GM10266 (cell line): ENCODE measurements around the gene LRRFIP1.

Experiments used
- DNase-seq: peaks from one replicate; pipeline ENCODE4 v3.0.0; 2012; ENCODE audit errors: extremely low spot score
- TF ChIP-seq, protein P1 (sequence below): IDR thresholded peaks from 2 replicates; pipeline ENCODE4 v1.5.1; 2012; ENCODE audit warnings: mild to moderate bottlenecking, low read depth; ENCODE audit not compliant: control insufficient read depth, insufficient read depth; ENCODE audit errors: missing control alignments

LRRFIP1 gene

DNA sequence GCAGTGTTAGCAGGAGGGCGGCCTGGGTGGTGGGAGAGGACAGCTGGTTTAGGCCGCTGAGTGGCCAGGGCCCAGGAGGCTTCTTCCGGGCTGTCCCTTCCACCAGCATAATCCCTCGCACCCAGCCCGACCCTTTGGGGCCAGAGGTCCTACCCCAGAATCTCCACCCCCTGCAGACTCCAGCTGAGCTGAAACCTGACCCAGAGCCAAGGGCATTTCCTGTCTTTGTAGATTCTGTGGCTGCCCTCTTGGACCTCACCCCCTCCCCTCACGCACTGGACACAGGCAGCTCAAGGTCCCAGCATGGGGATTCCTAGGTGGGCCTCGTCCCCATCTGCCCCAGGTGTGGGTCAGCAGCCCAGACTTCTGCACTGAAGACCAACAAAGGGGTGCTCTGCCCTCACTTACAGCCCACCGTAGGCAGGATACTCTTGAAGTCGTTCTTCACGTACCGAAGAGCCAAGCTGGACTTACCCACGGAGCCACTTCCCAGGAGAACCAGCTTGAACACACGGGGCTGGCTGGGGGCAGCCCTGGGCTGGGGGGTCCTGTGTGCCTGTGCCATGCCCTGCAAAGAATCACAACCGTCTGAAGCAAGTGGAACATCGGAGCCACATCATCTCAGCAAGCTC lies 41.7 kb upstream of the LRRFIP1 start:
- no peak for DNase-seq
- TF ChIP-seq, protein P1, sequence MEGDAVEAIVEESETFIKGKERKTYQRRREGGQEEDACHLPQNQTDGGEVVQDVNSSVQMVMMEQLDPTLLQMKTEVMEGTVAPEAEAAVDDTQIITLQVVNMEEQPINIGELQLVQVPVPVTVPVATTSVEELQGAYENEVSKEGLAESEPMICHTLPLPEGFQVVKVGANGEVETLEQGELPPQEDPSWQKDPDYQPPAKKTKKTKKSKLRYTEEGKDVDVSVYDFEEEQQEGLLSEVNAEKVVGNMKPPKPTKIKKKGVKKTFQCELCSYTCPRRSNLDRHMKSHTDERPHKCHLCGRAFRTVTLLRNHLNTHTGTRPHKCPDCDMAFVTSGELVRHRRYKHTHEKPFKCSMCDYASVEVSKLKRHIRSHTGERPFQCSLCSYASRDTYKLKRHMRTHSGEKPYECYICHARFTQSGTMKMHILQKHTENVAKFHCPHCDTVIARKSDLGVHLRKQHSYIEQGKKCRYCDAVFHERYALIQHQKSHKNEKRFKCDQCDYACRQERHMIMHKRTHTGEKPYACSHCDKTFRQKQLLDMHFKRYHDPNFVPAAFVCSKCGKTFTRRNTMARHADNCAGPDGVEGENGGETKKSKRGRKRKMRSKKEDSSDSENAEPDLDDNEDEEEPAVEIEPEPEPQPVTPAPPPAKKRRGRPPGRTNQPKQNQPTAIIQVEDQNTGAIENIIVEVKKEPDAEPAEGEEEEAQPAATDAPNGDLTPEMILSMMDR: no peak

DNA sequence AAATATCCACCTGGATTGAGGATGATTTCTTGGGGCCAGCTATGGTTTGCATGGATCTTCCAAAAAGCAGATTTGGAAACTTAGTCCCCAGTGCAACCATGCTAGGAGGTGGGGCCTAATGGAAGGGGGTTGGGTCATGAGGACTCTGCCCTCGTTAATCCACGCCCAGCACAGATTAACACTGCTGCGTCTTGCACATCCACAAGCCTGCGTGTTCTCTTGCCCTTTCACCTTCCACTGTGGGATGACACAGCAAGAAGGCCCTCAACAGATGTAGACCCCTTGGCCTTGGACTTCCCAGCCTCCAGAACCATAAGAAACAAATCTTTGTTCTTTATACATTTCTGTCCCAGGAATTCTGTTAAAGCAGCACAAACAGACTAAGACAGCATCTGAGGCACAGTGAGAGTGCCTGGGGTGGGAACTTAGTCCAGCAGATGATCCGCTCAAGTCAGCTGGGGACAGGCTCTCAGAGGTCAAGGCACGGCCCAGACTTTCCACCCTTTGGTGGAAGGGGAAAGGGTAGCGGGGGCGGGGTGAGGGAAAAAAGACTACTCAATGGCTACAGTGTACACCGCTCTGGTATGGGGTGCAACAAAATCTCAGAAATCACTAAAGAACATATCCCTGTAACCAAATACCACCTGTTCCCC lies 39.2 kb upstream of the LRRFIP1 start:
- DNase-seq: no peak
- TF ChIP-seq, protein P1: no peak

DNA sequence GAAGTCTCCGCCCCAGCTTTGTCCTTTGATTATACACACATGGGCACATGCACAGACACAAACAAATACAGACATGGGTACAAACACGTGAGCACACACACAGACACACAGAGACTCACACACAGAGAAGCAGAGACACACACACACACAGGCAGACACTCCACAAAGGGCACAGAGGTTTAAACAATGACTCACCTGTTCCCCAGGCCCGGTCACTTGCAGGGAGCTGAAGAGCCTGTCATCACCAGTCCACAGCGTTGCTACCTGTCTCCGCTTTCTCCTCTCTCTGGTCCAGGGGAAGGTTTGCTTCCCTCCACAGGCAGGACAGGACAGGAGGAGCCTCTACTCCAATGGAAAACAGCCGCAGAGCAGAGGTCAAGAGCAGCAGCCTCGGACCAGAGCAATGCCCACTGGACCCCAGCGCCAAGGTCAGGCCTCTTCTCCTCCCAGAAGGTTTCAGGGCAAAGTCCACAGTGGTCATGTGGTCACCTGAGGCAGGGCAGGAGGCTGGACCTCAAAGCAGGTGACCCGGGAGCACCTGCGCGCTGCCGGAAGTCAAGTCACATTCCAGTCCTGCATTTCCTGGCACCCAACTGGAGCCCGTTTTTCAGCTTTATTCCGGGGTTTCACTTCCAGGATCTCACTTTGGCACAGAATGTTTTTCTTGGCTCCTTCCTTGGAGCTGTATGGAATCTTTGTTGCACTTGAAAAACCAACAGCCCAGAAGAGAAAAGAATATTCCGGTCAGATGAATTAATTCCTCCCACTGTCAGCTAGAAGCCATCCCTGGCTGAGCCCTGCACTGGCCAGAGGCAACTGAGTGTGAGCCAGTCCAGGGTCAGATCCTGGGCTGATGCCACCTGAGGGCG lies 36.9 kb upstream of the LRRFIP1 start, which contains the start of gene RAB17:
Gene RAB17, minus strand, starts transcription at position 463 of the 869 bp plus-strand sequence. CDS start 4,580 bp downstream, outside the sequence.
- no peak for DNase-seq
- TF ChIP-seq, protein P1: no peak

DNA sequence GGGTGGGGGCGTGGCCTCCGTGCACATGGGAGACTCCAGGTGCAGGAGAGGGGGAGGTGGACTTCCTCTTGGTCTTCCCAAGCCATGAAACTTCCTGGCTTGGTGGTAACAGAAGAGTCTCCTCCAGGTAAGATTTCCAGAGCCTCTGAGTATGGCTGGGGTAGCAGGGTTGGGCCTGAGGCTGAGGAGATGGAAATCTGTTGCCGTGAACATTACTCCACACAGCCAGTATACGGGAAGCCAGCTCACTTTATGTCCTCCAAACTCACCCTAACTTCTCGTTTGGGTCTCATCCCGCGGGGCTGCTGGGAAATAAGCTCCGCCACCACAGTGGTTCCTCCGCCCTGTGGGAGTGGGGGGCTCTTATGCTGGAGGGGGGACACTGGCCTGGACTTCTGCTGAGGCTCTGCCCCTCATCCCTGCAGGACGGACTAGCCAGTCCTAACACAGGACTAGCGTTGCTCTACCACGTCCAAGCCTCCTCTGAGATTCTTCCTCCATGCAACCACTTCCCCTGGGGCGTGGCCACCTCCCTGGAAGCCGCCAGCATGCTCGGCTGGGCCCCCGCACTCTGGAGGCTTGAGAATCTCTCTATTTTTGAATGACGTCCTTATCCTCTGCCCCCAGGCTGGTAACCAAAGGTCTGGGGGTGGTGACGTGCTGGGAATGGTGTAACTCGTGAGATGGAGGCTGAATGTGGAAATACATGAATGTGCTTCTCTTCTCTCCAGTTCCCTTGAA lies 36.1 kb upstream of the LRRFIP1 start:
- no peak for DNase-seq
- TF ChIP-seq, protein P1: no peak

DNA sequence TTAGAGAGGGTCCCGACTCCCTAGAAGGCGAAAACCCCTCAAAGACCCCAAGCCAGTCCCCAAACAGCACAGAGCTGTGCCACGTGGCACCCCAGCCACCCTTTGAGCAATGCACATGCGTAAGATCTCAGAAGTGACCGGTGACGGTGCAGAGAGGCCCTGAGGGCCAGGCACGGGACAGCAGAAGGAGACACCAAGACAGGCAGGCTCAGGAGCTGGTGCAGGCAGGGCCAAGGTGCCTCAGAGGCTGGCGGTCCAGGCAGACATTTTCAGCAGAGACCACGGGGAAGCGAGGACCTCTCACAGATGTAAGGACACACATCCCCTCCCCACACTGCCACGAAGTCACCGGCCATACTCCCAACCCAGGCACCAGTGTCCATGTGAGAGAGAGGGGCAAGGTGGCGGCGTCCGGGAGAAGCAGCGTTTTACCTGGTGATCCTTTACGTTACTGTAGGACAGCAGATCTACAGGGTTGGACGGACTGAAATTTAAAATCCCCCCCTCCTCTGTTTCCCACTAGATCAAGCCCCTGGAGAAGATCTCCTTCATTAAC lies 34.9 kb upstream of the LRRFIP1 start:
- TF ChIP-seq, protein P1: no peak
- no peak for DNase-seq

DNA sequence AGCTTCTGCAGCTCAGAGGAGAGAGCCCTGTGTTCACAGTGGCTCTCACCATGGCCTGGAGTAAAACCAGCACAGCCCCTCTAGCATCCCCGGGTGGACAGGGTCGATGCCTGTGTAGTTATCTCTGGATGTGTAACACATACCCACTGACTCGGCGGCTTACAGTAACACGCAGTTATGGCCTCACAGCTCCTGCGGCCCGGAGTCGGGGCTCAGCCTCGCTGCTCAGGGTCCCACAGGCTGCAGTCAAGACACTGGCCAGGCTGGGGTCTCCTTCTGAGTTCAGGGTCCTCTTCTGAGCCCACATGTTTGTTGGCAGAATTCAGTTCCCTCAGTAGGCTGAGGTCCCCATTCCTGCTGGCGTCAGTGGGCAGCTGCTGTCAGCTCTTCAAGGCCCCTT lies 34.4 kb upstream of the LRRFIP1 start:
- TF ChIP-seq, protein P1: no peak
- DNase-seq: no peak
